Astrocyte (in vitro differentiated cells and primary cell): ENCODE measurements around the gene HECTD4. TPM values are rescaled to one million over a fixed set of nuclear protein-coding genes. Genes with fewer than 3 reads are reported as not detected.

Experiments used
- DNase-seq: peaks from one replicate; pipeline ENCODE4 v3.0.0-alpha.2; 2010; ENCODE audit warnings: low read depth
- FAIRE-seq: peaks from 2 replicates; lab custom pipeline; 2011; peaks lifted over from hg19 to GRCh38; lab: Jason Lieb, UNC
- H2AFZ ChIP-seq: 2 replicates; pipeline ENCODE4 v1.6.0; 2012; ENCODE audit warnings: low read depth, low read length, inconsistent platforms
- H3K27ac ChIP-seq: 2 replicates; pipeline ENCODE4 v1.5.1; 2011; ENCODE audit warnings: low read depth, low read length, inconsistent platforms
- H3K27me3 ChIP-seq: 2 replicates; pipeline ENCODE4 v1.6.0; 2011; ENCODE audit warnings: low read length, inconsistent platforms; ENCODE audit not compliant: insufficient read depth
- H3K36me3 ChIP-seq: 2 replicates; pipeline ENCODE4 v1.5.1; 2011; ENCODE audit warnings: low read length, inconsistent platforms; ENCODE audit not compliant: insufficient read depth
- H3K4me1 ChIP-seq: 2 replicates; pipeline ENCODE4 v1.5.1; 2011; ENCODE audit warnings: low read length, inconsistent platforms; ENCODE audit not compliant: insufficient read depth
- H3K4me2 ChIP-seq: 2 replicates; pipeline ENCODE4 v1.6.0; 2012; ENCODE audit warnings: low read length, inconsistent platforms
- H3K4me3 ChIP-seq: 2 replicates; pipeline ENCODE4 v1.5.1; 2011; ENCODE audit warnings: low read depth, mild to moderate bottlenecking, low read length, inconsistent platforms; ENCODE audit not compliant: insufficient read depth
- H3K79me2 ChIP-seq: 2 replicates; pipeline ENCODE4 v1.6.0; 2012; ENCODE audit warnings: mild to moderate bottlenecking, low read length, inconsistent platforms; ENCODE audit not compliant: insufficient read depth
- H3K9ac ChIP-seq: 2 replicates; pipeline ENCODE4 v1.6.0; 2012; ENCODE audit warnings: mild to moderate bottlenecking, low read length, inconsistent platforms
- H3K9me3 ChIP-seq: 2 replicates; pipeline ENCODE4 v1.5.1; 2012; ENCODE audit warnings: low read depth, mild to moderate bottlenecking, low read length, inconsistent platforms; ENCODE audit not compliant: insufficient read depth
- H4K20me1 ChIP-seq: 2 replicates; pipeline ENCODE4 v1.6.0; 2012; ENCODE audit warnings: low read length, inconsistent platforms; ENCODE audit not compliant: insufficient read depth
- H3K27ac Mint-ChIP-seq: one replicate; pipeline ENCODE4 v1.8.0; 2021; ENCODE audit warnings: mild to moderate bottlenecking, mixed read lengths; ENCODE audit not compliant: unreplicated experiment
- H3K27me3 Mint-ChIP-seq: one replicate; pipeline ENCODE4 v1.8.0; 2021; ENCODE audit warnings: low read depth, mixed read lengths; ENCODE audit not compliant: unreplicated experiment
- H3K36me3 Mint-ChIP-seq: one replicate; pipeline ENCODE4 v1.8.0; 2021; ENCODE audit warnings: low read depth, mixed read lengths; ENCODE audit not compliant: unreplicated experiment
- H3K4me1 Mint-ChIP-seq: one replicate; pipeline ENCODE4 v1.8.0; 2021; ENCODE audit warnings: low read depth, mixed read lengths; ENCODE audit not compliant: unreplicated experiment
- H3K4me3 Mint-ChIP-seq: one replicate; pipeline ENCODE4 v1.8.0; 2021; ENCODE audit warnings: mild to moderate bottlenecking, moderate library complexity, mixed read lengths; ENCODE audit not compliant: unreplicated experiment
- H3K9me3 Mint-ChIP-seq: one replicate; pipeline ENCODE4 v1.8.0; 2021; ENCODE audit warnings: mild to moderate bottlenecking, mixed read lengths; ENCODE audit not compliant: unreplicated experiment
- EZH2 ChIP-seq: IDR thresholded peaks from 2 replicates; pipeline ENCODE4 v1.6.1; 2012; ENCODE audit warnings: mild to moderate bottlenecking, low read length, inconsistent platforms; ENCODE audit not compliant: insufficient read depth
- total RNA-seq: library from RNA; stranded (reverse); gene quantifications from 2 replicates; pipeline ENCODE4 v1.2.1, GENCODE V29; 2021
- TF ChIP-seq, protein P1 (sequence below): IDR thresholded peaks from 2 replicates; pipeline ENCODE4 v1.5.1; 2011; ENCODE audit warnings: low read depth, mild to moderate bottlenecking, inconsistent platforms, low read length, moderate library complexity; ENCODE audit not compliant: insufficient read depth

HECTD4 gene
- total RNA-seq, 1 donor from 2014 or later, result 38.9 TPM

DNA sequence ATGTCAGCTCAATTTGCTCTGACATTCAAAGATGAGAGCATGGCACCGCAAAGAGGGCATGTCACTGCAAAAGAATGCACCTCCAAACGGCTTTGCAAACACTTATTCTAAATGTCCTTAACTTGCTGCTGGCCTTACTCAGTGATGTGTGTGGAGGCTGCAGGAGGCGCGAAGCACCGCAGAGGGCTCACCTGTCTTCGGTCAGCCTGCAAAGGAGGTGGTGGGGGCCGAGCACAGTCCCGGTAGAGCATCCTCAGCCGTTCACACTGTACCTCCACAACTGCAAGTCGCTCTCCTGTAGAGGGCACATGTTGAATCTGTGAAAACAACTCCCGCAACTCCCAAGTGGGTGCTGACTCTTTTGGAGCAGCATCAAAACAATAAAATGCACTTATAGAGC is 163.0 kb downstream of the HECTD4 start:
- Histone ChIP-seq H3K27me3 (no peaks in the 10 kb centered on the region), H3K79me2 (no peaks in the 10 kb centered on the region), H3K9ac (no peak overlapping the region), H3K4me3 (no peak overlapping the region), H3K36me3 (peaks cover 13% of the 10 kb centered on the region), H3K4me2 (no peak overlapping the region), H4K20me1 (no peaks in the 10 kb centered on the region), H2AFZ (no peak overlapping the region), H3K9me3 (no peaks in the 10 kb centered on the region), H3K27ac (no peak overlapping the region), H3K4me1 (no peaks in the 10 kb centered on the region)
- Mint-ChIP-seq H3K4me3 (no peak overlapping the region), H3K4me1 (peaks cover 2% of the 10 kb centered on the region), H3K27ac (no peak overlapping the region), H3K9me3 (no peaks in the 10 kb centered on the region), H3K36me3 (peaks cover 18% of the 10 kb centered on the region), H3K27me3 (no peaks in the 10 kb centered on the region)
- TF ChIP-seq, protein P1, sequence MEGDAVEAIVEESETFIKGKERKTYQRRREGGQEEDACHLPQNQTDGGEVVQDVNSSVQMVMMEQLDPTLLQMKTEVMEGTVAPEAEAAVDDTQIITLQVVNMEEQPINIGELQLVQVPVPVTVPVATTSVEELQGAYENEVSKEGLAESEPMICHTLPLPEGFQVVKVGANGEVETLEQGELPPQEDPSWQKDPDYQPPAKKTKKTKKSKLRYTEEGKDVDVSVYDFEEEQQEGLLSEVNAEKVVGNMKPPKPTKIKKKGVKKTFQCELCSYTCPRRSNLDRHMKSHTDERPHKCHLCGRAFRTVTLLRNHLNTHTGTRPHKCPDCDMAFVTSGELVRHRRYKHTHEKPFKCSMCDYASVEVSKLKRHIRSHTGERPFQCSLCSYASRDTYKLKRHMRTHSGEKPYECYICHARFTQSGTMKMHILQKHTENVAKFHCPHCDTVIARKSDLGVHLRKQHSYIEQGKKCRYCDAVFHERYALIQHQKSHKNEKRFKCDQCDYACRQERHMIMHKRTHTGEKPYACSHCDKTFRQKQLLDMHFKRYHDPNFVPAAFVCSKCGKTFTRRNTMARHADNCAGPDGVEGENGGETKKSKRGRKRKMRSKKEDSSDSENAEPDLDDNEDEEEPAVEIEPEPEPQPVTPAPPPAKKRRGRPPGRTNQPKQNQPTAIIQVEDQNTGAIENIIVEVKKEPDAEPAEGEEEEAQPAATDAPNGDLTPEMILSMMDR, result no peak
- no peak for TF ChIP-seq EZH2
- FAIRE-seq (no peak), DNase-seq (no peak)

DNA sequence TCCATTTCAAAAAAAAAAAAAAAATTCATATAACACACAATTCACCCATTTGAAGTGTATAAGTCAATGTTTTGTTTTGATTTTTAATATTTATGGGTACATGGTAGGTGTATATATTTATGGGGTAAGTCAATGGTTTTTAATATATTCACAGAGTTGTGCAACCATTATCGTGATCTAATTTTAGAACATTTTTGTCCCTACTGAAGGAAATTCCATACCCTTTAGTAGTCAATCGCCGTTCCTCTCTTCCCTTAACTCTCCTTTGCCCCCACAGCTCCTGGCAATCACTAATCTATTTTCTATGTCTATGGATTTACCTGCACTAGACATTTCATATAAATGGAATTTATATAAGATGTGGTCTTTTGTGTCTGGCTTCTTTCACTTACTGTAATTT is 164.1 kb downstream of the HECTD4 start:
- Mint-ChIP-seq H3K9me3 (no peaks in the 10 kb centered on the region), H3K27me3 (no peaks in the 10 kb centered on the region), H3K36me3 (peaks cover 18% of the 10 kb centered on the region), H3K4me1 (peaks cover 2% of the 10 kb centered on the region), H3K27ac (no peak overlapping the region), H3K4me3 (no peak overlapping the region)
- Histone ChIP-seq H3K27me3 (no peaks in the 10 kb centered on the region), H2AFZ (no peak overlapping the region), H3K27ac (no peak overlapping the region), H3K4me2 (peak overlapping the region; percentile 12), H3K9me3 (no peaks in the 10 kb centered on the region), H4K20me1 (no peaks in the 10 kb centered on the region), H3K79me2 (no peaks in the 10 kb centered on the region), H3K9ac (no peak overlapping the region), H3K36me3 (peaks cover 11% of the 10 kb centered on the region), H3K4me3 (no peak overlapping the region), H3K4me1 (no peaks in the 10 kb centered on the region)
- DNase-seq, result peak; percentile 24
- FAIRE-seq, result no peak
- no peak for TF ChIP-seq EZH2
- TF ChIP-seq, protein P1, result no peak

DNA sequence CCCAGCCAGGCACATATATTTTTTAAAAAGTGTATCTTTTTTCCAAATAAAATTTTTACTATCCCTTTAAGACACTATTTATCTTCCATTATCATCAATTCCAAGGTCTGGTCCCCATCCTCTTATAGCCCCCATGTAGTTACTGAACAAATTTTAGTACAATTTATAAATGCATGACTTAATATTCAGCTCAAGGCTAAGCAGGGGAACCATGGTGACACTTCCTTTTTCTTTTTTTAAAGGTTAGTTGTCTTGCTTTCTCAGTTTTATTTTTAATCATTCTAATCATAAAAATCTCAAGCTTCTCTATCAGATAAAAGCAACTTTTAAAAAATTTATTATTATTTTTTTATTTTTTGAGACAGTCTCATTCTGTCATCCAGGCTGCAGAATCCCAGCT is 164.6 kb downstream of the HECTD4 start:
- Histone ChIP-seq H3K27me3 (no peaks in the 10 kb centered on the region), H3K4me2 (no peak overlapping the region), H3K4me3 (no peak overlapping the region), H3K4me1 (no peaks in the 10 kb centered on the region), H3K9me3 (no peaks in the 10 kb centered on the region), H3K27ac (no peak overlapping the region), H3K36me3 (peaks cover 7% of the 10 kb centered on the region), H4K20me1 (no peaks in the 10 kb centered on the region), H2AFZ (no peak overlapping the region), H3K79me2 (no peaks in the 10 kb centered on the region), H3K9ac (no peak overlapping the region)
- H3K27ac Mint-ChIP-seq, result no peak overlapping the region
- H3K4me1 Mint-ChIP-seq, result peaks cover 2% of the 10 kb centered on the region
- no peaks in the 10 kb centered on the region for H3K9me3 Mint-ChIP-seq
- TF ChIP-seq EZH2, result no peak
- TF ChIP-seq, protein P1, result no peak
- H3K4me3 Mint-ChIP-seq, result no peak overlapping the region
- no peak for DNase-seq
- H3K27me3 Mint-ChIP-seq, result no peaks in the 10 kb centered on the region
- peaks cover 18% of the 10 kb centered on the region for H3K36me3 Mint-ChIP-seq
- FAIRE-seq, result no peak
